Stimulated activated naive CD8-positive, alpha-beta T cell treated with anti-CD3 and anti-CD28 coated beads, Interleukin-15, Interleukin-2, amounts not matched to agents 100 ng/mL and 50 ng/mL, for 24 hours (primary cell): ENCODE measurements around the gene SFT2D3.

ENCODE experiments used
- H3K27ac Mint-ChIP-seq: one replicate; pipeline ENCODE4 v1.8.0; 2021; ENCODE audit warnings: mild to moderate bottlenecking, mixed read lengths
- H3K27me3 Mint-ChIP-seq: one replicate; pipeline ENCODE4 v1.8.0; 2021; ENCODE audit warnings: mixed read lengths
- H3K36me3 Mint-ChIP-seq: one replicate; pipeline ENCODE4 v1.8.0; 2021; ENCODE audit warnings: low read depth, mixed read lengths
- H3K4me1 Mint-ChIP-seq: one replicate; pipeline ENCODE4 v1.8.0; 2021; ENCODE audit warnings: low read depth, mixed read lengths
- H3K4me3 Mint-ChIP-seq: one replicate; pipeline ENCODE4 v1.8.0; 2021; ENCODE audit warnings: mild to moderate bottlenecking, mixed read lengths
- H3K9me3 Mint-ChIP-seq: one replicate; pipeline ENCODE4 v1.8.0; 2021; ENCODE audit warnings: mixed read lengths

The SFT2D3 gene

GRCh38 chr2:127661072-127661649 is 40.1 kb upstream of the SFT2D3 start:
- H3K4me3 Mint-ChIP-seq = no peak overlapping the region
- H3K9me3 Mint-ChIP-seq = no peaks in the 10 kb centered on the region
- H3K4me1 Mint-ChIP-seq = no peaks in the 10 kb centered on the region
- H3K27ac Mint-ChIP-seq = no peak overlapping the region
- H3K27me3 Mint-ChIP-seq = peaks cover 29% of the 10 kb centered on the region
- H3K36me3 Mint-ChIP-seq = no peaks in the 10 kb centered on the region

GRCh38 chr2:127661949-127662510 is 39.3 kb upstream of the SFT2D3 start:
- H3K4me3 Mint-ChIP-seq = no peak overlapping the region
- no peaks in the 10 kb centered on the region for H3K9me3 Mint-ChIP-seq
- H3K4me1 Mint-ChIP-seq = no peaks in the 10 kb centered on the region
- H3K27me3 Mint-ChIP-seq = peaks cover 37% of the 10 kb centered on the region
- no peak overlapping the region for H3K27ac Mint-ChIP-seq
- H3K36me3 Mint-ChIP-seq = no peaks in the 10 kb centered on the region

- peaks cover 47% of the 10 kb centered on the region for H3K27me3 Mint-ChIP-seq
- no peak overlapping the region for H3K4me3 Mint-ChIP-seq
- no peaks in the 10 kb centered on the region for H3K36me3 Mint-ChIP-seq
- H3K27ac Mint-ChIP-seq = no peak overlapping the region
- H3K9me3 Mint-ChIP-seq = no peaks in the 10 kb centered on the region
- no peaks in the 10 kb centered on the region for H3K4me1 Mint-ChIP-seq
Measured at GRCh38 chr2:127662937-127663565, 38.2 kb upstream of the SFT2D3 start.

DNA sequence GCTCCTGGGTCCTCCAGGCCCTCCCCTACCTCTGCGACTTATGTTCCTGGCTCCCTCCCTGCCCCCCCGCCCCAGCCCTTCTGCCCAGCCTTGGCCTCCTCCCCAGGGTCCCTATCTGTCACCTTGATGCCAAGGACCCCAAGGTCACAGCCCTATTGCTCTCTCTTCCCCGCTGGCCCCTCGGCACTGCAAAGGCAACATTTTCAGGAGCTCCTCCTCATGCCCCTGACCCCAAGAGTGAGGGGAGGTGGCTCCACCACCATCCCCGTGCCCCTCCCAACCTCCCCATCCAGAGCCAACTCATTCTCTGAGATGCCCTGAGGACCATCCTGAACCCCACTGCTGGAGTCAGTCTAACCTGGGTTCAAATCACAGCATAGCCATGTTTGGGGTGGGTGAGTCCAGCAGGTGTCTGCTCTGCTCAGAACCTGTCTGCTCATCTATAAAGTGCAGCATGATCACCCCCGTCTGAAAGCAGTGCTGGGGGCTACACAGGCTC is 37.7 kb upstream of the SFT2D3 start:
- Mint-ChIP-seq H3K4me1 (no peaks in the 10 kb centered on the region), H3K36me3 (no peaks in the 10 kb centered on the region), H3K9me3 (no peaks in the 10 kb centered on the region), H3K4me3 (no peak overlapping the region), H3K27ac (no peak overlapping the region), H3K27me3 (peaks cover 47% of the 10 kb centered on the region)

DNA sequence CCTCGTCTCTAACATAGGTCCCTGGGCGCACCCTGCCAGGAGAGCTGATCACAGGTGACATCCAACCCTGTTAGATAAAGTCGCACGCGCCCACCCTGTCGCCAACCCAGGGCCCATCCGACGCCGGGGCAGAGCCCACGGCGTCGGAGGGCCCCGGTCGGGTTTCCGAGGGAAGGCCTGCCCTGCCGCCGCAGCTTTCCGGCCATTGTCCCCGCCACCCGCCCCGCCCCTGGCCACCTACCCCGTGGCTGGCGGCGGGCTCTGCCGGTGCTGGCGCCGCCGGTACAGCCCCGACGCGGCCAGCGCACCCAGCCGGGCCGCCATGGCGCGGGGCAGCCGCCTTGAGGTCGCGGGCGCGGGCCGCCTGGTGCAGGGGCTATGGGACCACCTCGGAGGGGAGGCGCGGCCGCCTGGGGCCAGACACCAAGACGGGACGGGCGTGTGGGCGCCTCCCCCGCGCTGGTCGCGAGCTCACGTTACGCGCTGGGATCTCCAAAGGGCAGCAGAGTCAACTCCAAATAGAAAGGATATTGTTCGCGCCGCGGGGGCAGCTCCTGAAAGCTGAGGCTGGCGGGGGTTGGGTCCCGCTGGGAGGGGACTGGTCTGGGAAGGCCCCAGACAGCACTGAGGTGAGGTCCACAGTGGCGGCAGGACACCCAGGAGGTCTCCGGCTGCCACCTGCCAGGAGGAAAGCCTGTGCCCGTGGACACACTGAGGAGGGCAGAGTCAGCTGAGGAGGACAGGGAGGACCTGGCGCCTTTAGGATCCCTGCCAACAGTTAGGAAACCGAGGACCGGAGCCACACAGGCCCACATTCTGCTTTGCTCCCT is 37.0 kb upstream of the SFT2D3 start:
- no peaks in the 10 kb centered on the region for H3K4me1 Mint-ChIP-seq
- no peaks in the 10 kb centered on the region for H3K36me3 Mint-ChIP-seq
- H3K9me3 Mint-ChIP-seq = no peaks in the 10 kb centered on the region
- H3K27ac Mint-ChIP-seq = no peak overlapping the region
- H3K27me3 Mint-ChIP-seq = peaks cover 52% of the 10 kb centered on the region
- no peak overlapping the region for H3K4me3 Mint-ChIP-seq

DNA sequence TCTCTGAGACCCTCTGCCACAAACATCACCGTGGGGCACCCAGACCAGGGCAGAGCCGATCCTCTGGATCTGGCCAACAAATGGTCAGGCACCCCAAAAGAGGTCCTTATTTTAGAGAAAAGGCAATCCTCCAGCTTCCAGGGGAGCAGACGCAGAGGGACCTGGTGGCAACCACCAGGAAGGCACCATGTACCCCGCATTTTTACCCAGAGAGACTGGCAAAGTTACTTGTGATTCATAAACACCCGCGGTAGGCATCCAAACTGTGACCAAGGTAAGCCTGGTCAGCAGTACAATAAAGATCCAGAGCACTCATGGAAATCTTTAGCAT is 36.4 kb upstream of the SFT2D3 start:
- Mint-ChIP-seq H3K4me1 (no peaks in the 10 kb centered on the region), H3K4me3 (no peak overlapping the region), H3K9me3 (no peaks in the 10 kb centered on the region), H3K36me3 (no peaks in the 10 kb centered on the region), H3K27me3 (peaks cover 55% of the 10 kb centered on the region), H3K27ac (no peak overlapping the region)

GRCh38 chr2:127665267-127665893 is 35.9 kb upstream of the SFT2D3 start:
- H3K9me3 Mint-ChIP-seq = no peaks in the 10 kb centered on the region
- H3K36me3 Mint-ChIP-seq = no peaks in the 10 kb centered on the region
- H3K4me1 Mint-ChIP-seq = no peaks in the 10 kb centered on the region
- H3K27ac Mint-ChIP-seq = no peak overlapping the region
- no peak overlapping the region for H3K4me3 Mint-ChIP-seq
- peaks cover 60% of the 10 kb centered on the region for H3K27me3 Mint-ChIP-seq

DNA sequence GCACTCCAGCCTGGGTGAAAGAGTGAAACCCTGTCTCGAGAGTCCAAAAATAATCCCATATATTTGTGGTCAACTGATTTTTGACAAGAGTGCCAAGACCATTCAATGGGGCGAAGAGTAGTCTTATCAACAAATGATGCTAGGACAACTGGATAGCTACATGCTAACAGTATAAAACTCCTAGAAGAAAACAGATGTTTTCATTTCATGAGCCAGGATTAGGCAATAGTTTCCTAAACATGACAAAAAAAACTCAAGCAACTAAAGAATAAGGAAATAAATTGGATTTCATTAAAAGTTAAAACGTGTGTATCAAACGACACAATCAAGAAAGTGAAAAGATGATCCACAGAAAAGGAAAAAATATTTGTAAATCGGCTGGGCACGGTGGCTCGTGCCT is 32.2 kb upstream of the SFT2D3 start:
- H3K4me3 Mint-ChIP-seq = no peak overlapping the region
- no peak overlapping the region for H3K27ac Mint-ChIP-seq
- no peaks in the 10 kb centered on the region for H3K4me1 Mint-ChIP-seq
- H3K9me3 Mint-ChIP-seq = no peaks in the 10 kb centered on the region
- peaks cover 67% of the 10 kb centered on the region for H3K27me3 Mint-ChIP-seq
- no peaks in the 10 kb centered on the region for H3K36me3 Mint-ChIP-seq

DNA sequence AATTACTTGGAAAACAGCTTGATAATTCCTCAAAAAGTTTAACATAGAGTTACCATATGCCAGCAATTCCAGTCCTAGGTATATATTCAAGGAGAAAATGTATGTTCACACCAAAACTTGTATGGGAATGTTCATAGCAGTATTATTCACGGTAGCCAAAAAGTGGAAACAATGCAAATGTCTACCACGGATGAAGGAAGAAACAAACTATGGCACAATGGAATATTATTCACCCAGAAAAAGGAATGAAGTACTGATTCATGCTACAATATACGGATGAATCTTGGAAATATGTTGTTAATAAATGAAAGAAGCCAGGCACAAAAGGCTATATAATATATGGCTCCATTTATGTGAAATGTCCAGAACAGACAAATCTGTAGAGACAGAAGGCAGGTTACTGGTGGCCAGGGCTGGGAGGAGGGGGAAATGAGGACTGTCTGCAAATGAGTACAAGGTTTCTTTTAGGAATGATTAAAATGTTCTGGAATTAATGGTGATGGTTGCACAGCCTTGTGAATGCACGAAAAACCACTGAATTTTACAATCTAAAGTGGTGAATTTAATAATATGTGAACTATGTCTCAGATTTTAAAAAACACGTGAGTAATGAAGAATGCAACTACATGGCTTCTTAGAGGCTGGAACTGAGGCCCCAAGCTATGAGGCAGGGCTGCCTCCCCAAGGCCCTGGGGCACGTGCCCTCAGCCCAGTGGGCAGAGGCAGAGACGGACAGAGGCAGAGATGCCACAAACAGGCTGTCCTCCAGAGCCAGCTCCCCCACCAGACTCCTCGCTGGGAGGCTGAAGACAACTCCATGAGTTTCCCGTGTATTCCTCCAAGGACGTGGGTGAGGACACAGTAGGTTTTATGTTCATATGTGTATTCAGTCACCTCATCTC is 31.0 kb upstream of the SFT2D3 start:
- no peak overlapping the region for H3K4me3 Mint-ChIP-seq
- H3K27me3 Mint-ChIP-seq = peaks cover 66% of the 10 kb centered on the region
- H3K27ac Mint-ChIP-seq = no peak overlapping the region
- no peaks in the 10 kb centered on the region for H3K36me3 Mint-ChIP-seq
- no peaks in the 10 kb centered on the region for H3K4me1 Mint-ChIP-seq
- no peaks in the 10 kb centered on the region for H3K9me3 Mint-ChIP-seq

GRCh38 chr2:127670957-127671290 is 30.4 kb upstream of the SFT2D3 start:
- Mint-ChIP-seq H3K4me1 (peaks cover 4% of the 10 kb centered on the region), H3K9me3 (no peaks in the 10 kb centered on the region), H3K4me3 (no peak overlapping the region), H3K36me3 (no peaks in the 10 kb centered on the region), H3K27me3 (peaks cover 64% of the 10 kb centered on the region), H3K27ac (no peak overlapping the region)

DNA sequence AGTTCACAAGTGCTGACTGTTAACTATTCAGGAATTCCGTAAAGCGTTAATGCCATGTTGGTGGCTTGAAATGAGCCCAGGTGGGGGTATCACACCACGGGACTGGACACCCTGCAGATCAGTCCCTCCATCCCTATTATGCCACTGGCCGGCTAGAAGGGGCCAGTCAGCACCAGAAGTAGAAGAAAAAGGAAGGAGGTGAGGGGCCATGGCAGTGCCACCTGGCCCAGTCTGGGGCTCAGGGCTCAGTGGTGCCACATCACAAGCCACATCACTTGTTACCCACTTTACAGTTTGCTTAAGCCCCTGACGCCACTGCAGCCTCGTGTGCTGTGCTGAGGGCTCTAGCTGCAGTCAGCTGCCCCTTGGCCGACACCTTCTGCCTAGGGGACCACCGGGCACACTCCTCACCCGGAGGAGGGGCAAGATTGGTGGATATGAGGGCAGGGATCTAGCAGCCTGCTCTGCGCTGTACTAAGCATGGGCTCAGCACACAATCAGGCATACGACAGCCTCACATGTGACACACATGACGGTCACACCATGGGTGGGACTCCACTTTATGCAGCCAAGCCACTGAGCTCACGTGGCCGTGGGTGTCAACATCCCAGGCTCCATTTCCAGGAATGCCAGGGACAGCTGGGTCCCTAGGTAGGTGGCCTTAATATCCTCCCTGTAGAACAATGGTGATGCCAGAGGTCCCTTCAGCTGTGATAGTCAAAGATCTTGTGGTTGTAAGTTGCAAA is 29.6 kb upstream of the SFT2D3 start:
- Mint-ChIP-seq H3K27ac (no peak overlapping the region), H3K4me3 (no peak overlapping the region), H3K27me3 (peaks cover 65% of the 10 kb centered on the region)

DNA sequence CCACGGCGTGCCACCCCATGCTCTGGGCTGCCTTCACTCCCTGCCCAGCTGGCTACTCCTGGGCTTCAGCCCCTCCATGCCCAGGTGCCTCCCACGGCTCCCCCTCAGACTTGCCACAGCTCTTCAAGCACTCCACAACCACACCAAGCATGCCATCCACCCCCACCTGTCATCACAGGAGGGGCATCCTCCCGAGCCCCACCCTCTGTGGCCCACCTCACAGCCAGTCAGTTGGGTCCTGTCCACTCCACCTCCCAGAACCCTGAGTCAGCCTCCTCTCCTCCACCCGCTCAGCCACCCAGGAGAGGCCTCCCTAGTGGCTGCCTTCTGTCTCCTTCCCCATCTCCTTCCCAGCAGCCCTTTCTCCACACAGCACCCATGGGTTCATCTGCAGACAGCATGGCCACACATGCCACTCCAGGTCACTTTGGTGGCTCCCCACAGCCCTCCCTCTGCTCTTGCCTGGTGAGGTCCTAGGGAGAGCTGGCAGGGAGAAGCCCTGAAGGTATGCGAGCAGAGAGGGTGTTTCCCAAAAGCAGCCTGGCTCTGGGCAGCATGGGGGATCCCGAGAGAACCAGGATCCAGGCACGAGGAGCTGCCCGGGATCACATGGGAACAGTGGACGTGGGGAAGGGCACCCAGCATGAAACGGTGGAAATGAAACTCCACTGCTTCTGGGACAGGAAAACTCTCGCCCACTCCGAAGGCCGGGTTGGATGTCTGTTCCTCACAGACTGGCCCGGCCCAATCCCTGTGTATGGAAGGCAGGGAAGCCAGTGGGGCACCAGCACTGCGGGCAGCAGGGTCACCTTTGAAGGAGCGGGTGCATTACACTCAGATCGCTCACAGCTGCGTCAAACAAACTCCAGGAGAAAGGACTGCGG is 28.7 kb upstream of the SFT2D3 start:
- Mint-ChIP-seq H3K27me3 (peaks cover 63% of the 10 kb centered on the region), H3K4me1 (peaks cover 6% of the 10 kb centered on the region), H3K9me3 (no peaks in the 10 kb centered on the region), H3K36me3 (no peaks in the 10 kb centered on the region), H3K27ac (no peak overlapping the region), H3K4me3 (no peak overlapping the region)

More for the DNA sequence above, 29.6 kb upstream of the SFT2D3 start:
- no peaks in the 10 kb centered on the region for H3K9me3 Mint-ChIP-seq
- peaks cover 6% of the 10 kb centered on the region for H3K4me1 Mint-ChIP-seq
- no peaks in the 10 kb centered on the region for H3K36me3 Mint-ChIP-seq
